ENCODE results near the gene DDAH1. TPM values are rescaled to one million over a fixed set of nuclear protein-coding genes. Genes with fewer than 3 reads are reported as not detected.
A peak's percentile ranks its signal among the peaks of the same experiment; 100 is the strongest.

Gene DDAH1
- total RNA-seq, 1 donor from 2014 or later = 36.8 TPM

DNA sequence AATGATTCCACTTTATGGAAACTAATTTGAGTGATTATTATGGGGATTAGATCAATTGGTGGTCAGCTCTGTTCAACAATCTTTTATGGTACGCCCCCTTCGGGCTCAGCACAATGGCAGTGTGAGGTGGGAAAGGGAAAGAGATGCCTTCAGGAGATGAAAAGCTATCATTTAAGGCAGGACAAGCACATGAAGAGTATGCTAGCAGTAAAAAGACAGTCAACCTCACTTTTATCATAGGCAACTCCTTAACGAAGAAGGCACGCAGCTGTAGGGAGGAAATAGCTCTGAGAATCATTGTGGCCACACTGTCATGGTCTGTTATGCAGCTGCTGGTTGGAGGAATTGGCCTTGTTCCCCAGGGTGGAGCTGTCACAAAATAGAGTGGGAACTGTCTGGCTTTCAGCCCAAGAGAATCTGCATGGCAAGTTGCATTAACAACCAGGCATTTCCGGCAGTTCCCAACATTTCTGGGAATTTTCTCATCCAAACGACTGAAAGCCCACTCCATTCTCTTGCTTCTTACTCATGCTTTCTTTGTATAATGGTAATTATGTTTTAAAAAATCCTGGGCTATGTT lies 134.2 kb downstream of the DDAH1 start:
- DNase-seq (ENCODE audit: low read depth in 2 of 2) = peak; percentile 86 to 95

DNA sequence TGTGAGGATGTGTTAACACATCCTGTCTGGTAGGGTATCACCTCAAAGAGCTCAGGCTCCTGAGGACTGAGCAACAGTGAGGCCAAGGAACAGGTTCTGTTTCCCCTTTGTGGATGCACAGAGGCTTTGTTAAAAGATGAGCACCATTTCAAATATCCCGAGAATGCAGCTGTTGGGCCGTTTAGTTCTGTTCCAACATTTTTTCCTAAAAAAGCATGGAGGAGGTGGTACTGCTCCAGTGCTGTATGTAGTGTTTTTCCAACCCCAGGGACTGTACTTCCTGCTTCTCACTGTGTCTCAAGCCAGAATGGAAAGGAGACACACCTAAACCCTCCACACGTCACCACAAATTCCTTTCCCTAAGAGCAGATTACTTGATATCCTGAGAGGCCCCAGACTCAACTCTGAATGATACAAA lies 134.7 kb downstream of the DDAH1 start:
- DNase-seq (ENCODE audit: low read depth in 2 of 2) = peak in 1 of 2 donors; percentile 85

DNA sequence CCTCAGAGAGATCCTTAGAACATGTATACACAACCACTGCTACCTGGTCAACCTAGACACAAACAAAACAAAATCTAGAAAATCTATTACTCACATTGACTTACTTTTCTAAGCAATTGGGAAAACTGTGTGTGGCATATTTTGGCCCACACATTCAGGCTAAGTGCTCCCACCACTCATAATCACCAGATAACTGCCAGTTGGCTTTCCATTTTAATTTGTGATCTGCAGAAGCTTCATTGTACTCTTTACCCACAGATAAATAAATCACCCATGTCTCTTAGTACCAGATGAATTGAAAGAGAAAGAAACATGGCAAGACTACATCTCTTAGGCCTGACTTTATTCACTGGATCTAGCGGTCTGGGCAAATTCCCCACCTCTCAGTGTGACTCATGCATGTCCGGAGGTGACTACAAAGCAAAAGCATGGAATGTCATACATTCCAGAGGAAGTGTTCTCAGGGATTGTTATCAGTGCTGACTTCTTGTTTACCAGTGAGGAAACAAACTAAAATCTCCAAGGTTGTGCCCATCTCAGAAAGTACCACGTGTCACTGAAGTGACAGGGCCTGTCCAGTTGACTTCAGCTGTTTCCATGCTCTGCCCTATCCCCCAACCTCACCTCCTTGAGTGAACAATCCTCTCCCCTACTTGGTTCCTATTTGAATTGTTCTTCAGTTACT lies 136.1 kb downstream of the DDAH1 start:
- DNase-seq (ENCODE audit: low read depth in 2 of 2) = peak; percentile 96 to 99

DNA sequence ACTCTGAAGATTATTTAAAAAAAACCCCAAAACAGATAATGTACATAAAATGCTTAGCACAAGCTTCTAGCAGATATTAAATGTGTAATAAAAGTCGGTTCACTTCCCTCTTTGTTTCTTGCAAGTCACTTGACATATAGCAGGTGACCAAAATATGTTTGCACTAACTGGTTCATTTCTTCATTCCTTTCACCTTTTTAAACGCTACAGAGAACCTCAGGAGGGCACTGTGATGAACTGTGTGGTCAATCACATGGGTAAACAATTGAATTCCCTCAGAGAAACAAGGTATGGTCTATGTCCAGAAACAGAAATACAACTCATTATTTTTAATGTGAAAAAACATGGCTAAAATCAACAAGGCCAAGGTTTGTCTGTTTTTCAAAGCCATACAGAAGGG lies 137.2 kb downstream of the DDAH1 start:
- DNase-seq (ENCODE audit: low read depth in 2 of 2) = no peak

DNA sequence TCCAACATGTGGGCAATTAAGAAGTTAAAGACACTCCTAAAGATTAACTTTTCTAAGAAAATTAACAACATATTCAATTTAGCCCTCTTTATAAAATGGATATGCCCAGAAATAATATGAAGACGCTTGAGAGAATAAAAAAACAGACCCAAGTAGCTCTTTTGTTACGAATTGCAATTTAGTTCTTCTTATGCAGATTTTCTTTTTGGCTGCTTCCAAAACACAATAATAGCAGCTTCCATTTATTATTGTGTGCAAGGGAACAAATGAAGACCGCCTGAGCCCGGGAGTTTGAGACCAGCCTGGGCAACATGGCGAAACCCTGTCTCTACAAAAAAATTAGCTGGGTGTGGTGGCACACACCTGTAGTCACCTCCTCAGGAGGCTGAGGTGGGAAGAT lies 138.1 kb downstream of the DDAH1 start:
- DNase-seq (ENCODE audit: low read depth in 2 of 2) = no peak

DNA sequence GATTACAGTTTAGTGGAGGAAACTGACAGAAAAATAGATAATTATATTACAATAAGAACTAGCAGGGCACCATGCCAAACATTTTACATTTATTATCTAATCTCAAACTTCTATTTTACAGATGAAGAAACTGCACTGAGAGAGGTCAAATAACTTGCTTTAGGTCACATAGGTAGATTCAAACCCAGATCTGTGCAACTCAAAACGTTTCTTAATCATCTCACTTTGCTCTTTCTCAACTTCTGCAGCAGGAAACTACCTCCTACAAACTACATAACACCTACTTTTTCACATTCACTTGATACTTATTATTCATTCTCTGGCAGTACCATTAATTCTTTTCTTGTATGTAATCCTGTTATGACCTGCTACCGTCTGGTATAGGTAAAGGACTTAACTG lies 138.6 kb downstream of the DDAH1 start:
- no peak for DNase-seq (ENCODE audit: low read depth in 2 of 2)

DNA sequence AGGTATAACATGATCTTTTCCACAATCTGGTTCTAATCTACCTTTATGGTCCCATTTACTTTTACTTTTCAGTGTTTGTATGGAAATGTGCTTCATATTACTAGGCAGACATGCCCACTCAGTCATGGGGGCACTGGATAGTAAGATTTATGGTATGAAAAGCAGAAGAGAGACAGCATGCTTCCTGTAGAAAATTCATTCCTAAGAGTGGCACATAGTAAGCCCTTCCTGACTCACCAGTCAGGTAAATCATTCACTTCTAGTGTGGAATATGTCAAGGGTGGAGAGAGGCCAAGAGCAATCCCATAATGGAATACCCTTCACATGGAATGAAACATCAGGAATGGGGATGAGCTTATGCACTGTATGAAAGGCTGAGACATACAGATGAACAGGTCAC lies 139.0 kb downstream of the DDAH1 start:
- DNase-seq (ENCODE audit: low read depth in 2 of 2) = peak in 1 of 2 donors; percentile 58

DNA sequence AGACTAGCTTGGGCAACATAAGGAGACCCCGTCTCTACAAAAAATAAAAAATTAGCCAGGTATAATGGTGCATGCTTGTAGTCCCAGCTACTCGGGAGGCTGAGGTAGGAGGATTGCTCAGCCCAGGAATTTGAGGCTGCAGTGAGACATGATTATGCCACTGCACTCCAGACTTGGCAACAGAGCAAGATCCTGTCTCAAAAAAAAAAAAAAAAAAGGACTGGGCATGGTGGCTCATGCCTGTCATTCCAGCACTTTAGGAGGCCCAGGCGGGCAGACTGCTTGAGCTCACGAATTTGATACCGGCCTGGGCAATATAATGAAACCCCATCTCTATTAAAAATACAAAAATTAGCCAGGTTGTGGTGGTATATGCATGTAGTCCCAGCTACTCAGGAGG lies 141.2 kb downstream of the DDAH1 start:
- no peak for DNase-seq (ENCODE audit: low read depth in 2 of 2)

DNA sequence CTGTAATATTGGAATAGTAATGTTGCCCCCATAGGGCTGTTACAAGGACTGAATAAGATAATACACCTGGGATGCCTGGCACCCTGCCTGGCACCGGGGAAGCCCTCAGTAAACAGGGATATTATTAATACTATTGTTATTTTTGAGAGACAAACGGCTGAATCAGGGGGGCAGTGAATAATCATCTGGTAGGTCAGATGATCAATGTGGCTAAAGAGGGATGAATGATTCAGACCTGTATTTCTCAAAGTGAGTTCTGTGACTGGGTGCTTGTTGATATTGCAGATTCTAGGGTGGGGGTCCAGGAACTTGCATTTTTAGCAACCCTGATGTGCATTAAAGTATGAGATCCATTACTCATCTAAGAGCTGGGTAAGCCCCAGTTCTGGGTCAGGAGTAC lies 142.3 kb downstream of the DDAH1 start:
- DNase-seq (ENCODE audit: low read depth in 2 of 2) = peak in 1 of 2 donors; percentile 61

DNA sequence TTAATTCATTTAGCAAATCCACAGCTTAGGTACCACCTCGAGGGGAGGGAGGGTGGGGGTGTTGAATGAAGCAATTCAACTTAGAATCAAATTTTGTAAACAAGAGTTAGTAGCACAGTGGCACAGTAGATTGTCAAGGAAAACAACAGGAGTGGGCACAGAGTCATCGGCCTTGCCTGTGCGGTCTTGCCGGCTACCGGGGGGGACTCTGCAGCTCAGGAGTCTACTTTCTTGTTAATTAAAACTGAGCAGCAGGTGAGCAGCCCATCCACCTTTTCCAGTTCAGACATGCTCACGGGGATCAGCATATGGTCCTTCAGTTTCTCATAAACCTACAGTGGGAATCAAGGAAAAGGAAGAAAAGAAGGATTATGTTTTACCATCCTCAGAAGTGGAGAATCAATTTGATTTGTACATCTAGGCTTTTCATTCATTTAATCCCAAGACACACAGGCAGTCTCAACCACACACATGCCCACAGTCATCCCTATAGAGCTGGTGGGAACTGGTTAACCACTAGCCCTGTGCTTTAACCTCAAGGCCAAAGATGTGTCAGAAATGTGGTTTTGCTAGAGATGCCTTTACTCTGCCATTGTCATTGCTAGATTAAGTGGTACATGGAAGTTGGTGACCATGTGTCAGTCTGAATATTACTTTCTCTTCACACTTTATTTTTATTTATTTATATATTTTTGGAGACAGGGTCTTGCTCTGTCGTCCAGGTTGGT lies 143.6 kb downstream of the DDAH1 start:
- DNase-seq (ENCODE audit: low read depth in 2 of 2) = no peak

DNA sequence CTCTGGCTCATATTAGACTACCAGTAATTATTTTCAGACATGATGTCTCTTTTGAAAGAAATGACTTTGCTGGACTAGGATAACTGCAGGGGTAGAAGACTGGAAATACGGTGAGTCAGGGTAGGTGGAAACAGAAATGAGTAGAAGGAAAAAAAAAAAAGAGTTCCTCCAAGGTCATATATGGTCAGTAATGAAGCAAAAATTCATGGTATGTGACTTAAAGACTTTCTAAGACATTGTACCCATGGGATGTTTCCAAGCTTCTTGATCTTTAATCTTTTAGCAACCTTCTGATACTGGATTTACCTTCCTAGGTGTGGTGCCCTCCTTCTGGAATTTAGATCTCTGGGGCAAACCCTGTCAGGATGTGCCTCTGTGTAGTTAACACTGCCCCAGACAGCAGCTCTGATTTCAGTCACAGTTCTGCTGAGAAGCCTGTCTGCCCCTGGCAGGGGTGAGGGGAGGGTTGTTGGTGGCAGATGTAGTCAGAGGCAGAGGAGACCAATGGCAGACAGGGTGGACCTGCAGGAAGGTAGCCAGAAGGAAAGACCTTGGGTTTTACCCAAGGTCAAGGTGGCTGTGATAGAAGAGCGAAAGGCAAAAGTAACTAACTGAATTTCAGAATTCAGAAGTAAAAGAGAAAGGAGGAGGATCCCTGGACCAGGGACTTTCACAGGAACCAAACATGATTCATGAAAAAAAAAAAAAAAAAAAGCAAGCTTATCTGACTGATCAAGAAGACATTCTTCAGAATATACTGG lies 144.4 kb downstream of the DDAH1 start:
- peak in 1 of 2 donors; percentile 73 for DNase-seq (ENCODE audit: low read depth in 2 of 2)

DNA sequence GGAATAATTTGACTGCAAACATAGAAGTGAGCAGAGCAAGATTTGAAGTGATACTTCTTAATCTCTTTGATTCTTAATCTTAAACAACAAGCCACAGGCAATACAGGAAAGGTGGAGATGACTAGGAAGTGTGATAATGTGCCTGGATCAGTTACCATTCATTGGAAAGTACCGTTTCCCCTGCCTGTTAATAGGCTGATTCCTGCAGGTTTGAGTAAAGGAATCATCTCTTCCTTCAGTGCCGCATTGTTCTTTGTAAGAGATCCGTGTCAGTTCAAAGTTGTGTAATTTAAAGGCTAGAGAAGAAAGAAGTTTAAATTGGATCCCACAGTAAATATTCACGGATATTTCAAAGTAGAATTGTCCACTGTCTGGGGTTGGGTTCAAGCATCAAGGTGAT lies 145.0 kb downstream of the DDAH1 start:
- peak in 1 of 2 donors; percentile 87 for DNase-seq (ENCODE audit: low read depth in 2 of 2)

DNA sequence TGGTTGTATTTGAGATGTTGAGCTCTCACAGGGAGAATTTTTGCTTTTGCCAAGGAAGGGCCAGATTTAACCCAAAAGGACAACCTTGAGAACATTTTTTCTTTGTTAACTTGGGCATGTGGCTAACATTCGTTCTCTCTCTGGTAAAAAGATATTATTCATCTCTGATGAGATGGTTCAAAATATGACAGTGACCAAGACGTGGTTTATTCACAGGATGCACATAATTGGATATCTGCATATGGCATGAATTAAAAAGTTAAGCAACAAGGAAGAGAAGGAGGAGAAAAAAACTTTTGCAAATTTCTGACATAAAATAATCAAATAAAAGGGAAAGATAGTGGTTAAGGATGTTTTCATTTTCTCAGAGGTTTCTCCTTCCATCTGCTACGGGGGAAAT lies 145.5 kb downstream of the DDAH1 start:
- no peak for DNase-seq (ENCODE audit: low read depth in 2 of 2)

DNA sequence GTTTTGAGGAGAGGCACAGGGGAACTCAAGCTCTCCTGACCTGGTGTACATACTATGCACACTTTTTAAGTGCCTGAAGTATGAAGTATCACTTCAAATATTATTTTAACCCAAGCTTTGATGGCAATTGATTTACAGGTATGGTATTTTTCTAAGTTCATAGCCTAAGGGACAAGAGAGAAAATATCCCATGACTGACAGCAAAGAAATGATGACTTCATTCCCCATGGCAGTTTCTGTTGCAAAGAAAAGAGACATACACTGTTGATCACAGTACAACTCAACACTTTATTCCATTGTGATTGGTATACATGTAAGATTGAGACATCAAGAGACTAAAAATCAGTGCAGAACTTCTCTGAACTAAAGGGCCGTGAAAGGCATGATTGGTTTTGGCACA lies 146.7 kb downstream of the DDAH1 start:
- DNase-seq (ENCODE audit: low read depth in 2 of 2) = no peak

DNA sequence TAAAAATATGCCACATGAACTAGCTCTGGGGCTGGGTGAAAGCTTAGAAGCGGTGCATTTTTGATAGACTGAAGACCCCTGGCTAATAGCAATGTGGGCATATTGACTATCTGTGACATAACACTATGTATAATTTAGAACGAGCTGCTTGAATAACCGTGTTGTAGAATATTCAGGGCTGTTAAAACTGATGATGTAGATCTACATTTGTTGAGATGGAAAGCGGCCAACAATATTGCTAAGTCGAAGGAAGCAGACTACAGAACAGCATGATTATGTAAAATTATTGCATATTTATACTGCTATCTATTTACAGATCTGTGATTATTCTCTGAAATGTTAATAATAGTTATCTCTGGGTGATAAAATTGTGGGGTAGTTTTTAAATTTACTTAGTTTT lies 147.4 kb downstream of the DDAH1 start:
- no peak for DNase-seq (ENCODE audit: low read depth in 2 of 2)

DNA sequence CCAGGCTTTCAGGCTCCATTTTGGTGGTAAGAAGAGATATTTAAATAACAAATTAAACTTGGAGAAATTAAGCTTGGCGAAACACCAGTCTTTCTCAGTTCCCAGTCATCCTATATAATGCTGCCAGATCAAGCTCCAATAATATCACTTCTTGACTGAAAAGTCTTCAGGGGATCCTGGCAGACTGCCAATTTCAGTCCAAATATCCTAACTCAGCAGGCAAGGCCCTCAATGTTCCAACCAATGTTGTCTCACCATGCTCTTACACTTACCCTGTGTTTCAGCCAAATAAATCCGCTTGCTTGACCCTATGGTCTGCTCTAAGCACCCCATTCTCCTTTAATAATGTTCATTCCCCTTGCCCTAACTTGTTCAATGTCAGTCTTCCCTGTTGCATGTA lies 148.6 kb downstream of the DDAH1 start:
- no peak for DNase-seq (ENCODE audit: low read depth in 2 of 2)

DNA sequence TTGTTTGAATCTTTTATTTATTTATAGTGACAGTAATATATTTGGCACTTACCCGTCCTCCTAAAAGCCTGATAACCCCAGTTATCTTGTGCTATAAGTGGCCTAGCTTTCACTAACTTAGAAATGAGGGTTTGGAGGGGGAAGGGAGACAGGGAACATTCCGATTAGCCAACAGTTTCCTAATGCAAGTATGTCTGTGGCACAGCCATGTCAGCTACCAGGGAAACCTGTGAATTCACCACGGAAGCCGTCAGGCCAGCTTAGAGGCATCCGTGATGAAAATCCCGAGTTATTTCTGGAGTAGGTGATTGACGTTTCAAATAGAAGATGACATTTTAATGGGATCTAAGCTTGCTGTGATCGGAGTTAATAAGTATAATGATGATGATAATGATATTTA lies 149.2 kb downstream of the DDAH1 start:
- DNase-seq (ENCODE audit: low read depth in 2 of 2) = no peak

DNA sequence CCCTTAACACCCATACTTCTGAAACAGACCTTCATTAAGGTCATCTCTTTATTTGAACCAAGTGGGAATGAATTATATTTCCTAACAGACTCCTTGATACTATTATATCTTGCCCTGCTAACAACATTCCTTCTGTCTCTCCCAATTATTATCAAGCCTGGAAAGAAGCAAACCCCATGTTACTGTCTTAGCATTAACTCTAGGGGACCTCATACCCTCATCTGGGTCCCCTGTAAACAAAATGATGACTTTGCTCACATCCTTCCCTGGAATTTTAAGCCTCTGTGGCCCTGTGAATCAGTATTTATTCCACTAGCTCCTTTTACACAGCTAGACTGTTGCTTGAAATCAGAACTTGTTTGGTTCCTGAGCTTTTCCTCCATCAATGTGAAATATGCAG lies 150.2 kb downstream of the DDAH1 start:
- no peak for DNase-seq (ENCODE audit: low read depth in 2 of 2)

DNA sequence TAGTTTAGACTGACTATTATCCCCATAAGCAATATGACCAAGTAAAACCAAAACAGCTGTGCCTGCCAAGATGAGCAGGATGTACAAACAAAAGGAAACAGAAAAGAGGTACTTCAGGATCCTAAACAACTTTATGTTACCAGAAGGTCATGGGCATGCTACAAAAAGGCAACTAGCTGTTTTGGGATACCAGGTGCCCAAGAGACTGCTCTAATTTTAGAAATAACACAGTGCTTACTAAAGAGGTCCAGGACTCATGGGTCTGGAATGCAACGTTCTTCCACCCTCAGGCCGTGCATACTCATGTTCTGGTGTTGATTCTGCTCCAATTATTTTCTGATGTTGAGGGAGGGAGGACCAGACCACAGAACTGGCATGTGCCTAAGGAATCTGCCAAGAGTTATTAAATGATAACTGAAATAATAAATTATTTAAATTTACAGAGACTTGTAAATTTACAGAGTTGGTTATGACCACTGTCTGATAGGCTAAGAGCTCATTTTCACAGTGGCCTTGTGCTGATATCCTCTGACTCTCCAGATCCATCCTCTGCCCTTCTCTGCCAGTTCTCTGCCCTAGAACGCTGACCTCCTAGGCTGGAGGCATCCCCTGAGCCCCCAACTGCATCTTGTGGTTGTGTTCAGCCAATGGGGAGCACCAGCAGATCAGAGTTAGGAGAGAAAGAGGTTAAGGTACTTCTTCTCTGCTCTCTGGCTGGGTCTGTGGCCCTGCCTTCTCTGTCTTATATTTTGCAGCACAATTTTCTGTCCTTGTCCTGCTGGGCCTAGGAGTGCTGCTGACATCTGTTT lies 150.9 kb downstream of the DDAH1 start:
- peak; percentile 70 to 90 for DNase-seq (ENCODE audit: low read depth in 2 of 2)

DNA sequence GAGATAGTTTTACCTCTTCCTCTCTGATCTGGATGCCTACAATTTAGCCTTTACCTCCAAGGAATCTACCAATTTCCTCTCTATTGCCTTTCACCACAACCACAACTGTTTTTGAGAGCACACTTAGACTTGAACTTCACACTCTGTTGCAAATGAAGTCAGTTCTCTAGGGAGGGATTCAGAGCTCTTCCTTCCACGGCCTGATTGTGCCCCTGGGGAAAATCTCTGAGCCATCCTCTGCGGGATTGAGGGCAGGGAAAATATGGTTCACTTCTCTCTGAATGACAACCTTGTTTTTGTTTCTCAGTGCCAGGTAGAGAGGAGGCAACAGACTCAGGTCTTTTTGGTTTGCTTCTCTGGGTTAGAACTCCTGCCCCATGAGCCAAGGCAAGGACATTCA lies 153.1 kb downstream of the DDAH1 start:
- no peak for DNase-seq (ENCODE audit: low read depth in 2 of 2)

DNA sequence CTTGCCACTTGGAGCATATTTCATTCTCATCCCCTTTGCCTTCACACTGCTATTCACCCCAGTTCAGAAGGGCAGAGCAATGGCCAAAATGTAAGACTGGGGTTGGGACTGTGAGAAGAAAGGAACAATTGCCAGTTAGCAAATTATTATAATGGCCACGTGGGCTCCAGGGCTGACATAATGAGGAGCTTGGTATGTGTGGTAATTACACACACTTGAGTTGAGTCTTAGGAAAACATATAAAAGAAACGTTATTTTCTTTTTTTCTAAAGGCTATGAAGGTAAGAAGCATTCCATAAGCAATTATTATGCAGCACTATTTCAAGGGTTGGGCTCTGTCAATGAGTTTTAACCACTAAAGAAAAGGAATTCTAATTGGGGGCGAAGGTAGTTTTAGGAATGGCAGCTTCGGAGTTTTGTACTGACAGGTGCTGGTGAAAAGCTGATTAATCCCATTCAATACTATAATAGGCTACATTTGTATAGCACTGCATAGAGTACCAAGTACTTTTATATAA lies 156.1 kb downstream of the DDAH1 start:
- DNase-seq (ENCODE audit: low read depth in 2 of 2) = no peak

Data from dermis microvascular lymphatic vessel endothelial cell (primary cell).